ENCODE measurements around the gene SART1. TPM values are rescaled to one million over a fixed set of nuclear protein-coding genes. Genes with fewer than 3 reads are reported as not detected.

SART1 gene
- polyA plus RNA-seq, 4 donors: 41.9 to 57.8 (median 47.7) TPM

DNA sequence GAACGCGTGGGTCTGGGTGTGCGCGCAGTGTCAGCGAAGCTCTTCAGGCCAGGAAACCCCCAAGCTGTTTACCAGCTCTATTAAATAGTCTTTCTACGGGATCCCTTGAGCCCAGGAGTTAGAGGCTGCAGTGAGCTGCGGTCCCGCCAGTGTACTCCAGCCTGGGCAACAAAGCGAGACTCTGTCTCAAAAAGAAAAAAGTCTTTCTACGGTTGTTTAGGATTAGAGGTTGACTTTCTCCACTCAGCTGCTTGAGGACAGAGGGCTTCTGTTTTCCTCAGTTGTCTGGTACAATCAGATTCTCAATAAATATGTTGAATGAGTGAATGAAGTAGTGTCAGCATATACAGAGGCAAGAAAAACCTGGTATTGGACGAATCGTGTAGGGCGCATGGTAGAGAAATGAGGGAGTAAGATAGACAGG is 619 bp downstream of the SART1 start:
- no peak for DNase-seq (ENCODE audit: low read depth in 4 of 4, low spot score in 3 of 4)

DNA sequence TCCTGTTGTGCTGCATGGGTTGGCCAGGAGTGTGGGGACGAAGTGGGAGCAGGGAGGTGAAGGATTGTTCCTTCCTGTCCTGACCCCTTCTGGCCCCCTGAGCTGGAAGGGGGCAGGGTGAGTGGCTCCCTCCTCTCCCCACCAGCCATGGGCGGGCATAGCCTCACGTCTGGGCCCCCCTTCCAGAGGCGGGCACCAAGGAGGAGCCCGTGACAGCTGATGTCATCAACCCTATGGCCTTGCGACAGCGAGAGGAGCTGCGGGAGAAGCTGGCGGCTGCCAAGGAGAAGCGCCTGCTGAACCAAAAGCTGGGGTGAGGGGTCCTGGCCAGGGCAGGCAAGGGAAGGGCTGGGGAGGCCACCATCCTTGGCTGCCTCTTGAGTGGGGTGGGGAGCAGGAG is 3.4 kb downstream of the SART1 start:
- DNase-seq (ENCODE audit: low read depth in 4 of 4, low spot score in 3 of 4): no peak

DNA sequence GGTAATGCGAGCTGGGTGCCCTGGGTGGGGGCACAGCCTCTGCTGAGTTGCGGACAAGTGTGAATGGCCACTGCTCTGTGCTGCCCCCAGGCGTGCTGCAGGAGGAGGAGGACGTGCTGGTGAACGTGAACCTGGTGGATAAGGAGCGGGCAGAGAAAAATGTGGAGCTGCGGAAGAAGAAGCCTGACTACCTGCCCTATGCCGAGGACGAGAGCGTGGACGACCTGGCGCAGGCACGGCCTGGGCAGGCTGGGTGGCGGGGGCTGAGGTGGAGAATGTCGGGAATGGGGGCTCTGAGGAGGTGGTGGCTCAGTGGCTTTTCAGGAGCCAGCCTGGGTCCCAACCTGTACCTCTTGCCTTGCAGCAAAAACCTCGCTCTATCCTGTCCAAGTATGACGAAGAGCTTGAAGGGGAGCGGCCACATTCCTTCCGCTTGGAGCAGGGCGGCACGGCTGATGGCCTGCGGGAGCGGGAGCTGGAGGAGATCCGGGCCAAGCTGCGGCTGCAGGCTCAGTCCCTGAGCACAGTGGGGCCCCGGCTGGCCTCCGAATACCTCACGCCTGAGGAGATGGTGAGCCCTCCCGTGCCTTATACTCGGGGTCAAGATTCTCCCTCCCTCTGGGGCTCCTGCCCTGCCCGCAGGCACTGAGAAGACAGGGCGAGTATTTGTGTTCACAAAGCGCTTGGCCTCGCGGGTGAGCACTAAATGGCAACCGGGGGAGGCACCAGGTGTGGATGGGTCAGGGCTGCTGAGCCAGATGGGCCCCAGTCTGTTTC is 4.6 kb downstream of the SART1 start:
- DNase-seq (ENCODE audit: low read depth in 4 of 4, low spot score in 3 of 4): no peak

DNA sequence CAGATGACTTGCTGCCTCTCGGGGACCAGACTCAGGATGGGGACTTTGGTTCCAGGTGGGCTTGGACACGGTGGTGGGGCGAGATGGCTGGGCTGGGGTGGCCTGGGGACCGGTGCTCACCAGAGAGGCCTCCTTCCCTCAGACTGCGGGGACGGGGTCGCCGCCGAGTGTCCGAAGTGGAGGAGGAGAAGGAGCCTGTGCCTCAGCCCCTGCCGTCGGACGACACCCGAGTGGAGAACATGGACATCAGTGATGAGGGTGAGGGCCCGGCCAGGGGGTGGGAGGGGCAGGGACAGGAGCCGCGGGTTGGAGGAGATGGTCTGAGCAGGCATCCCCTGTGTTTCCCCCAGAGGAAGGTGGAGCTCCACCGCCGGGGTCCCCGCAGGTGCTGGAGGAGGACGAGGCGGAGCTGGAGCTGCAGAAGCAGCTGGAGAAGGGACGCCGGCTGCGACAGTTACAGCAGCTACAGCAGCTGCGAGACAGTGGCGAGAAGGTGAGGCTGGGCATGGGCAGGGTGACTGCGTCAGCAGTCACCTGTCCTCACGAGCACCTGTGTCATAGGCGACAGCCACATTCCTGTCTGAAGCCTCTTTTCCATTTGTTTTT is 5.9 kb downstream of the SART1 start:
- DNase-seq (ENCODE audit: low read depth in 4 of 4, low spot score in 3 of 4): no peak

DNA sequence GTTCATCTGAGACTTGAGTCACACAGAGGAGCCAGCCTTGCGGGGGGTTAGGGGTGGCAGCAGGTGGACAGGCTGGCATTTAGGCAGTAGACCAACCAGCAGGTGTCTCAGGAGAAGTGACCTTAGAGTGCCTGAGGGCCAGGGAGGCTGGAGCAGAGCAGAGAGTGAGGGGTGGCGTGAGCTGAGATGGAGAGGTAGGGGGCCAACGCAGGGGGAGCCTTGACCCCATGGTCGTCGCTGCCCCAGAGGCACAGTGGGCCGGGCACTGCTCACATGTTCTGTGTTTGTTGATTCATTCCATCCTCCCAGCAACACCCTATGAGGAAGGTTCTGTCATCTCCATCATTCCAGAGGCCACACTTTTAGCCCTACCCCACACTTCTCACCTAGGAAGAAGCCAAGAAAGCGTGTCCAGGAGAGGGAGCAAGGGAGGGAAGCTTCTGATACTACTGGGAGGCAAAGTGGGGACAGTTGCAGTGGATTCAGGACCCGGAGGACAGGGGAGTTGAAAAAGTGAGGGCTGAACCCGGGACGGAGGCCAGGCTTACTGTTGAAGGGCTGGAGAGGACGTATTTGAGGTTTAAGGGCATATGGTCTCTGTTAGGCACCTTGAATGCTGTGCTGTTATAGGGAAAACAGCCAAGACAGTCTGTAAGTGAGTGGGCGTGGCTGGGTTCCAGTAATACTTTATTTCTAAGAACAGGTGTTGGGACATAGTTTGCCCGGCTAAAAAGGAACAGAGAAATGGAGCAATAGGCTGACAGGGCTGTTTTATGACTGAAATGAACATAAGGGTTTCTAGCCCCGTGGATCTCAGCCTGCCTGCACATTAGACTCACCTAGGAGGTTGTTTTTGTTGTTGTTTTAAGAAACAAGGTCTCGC is 7.3 kb downstream of the SART1 start:
- no peak for DNase-seq (ENCODE audit: low read depth in 4 of 4, low spot score in 3 of 4)

DNA sequence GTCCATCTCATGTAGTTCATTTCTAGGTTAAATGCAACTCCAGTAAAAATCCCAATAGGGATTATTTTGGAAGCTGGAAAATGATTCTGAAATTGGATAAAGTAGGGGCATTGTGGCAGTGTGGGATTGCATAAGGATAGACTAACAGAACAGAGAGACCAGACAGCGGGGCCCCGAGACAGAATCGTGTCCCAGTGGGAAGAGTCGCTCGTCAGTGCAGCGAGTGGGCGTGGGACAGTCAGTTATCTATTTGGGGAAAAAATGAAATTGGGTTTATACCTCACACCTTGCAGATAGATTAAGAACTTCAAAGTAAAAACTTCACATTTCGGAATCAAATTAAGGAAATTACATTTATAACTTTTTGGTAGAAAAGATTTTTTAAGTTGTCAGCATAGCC is 10.6 kb downstream of the SART1 start:
- DNase-seq (ENCODE audit: low read depth in 4 of 4, low spot score in 3 of 4): no peak

DNA sequence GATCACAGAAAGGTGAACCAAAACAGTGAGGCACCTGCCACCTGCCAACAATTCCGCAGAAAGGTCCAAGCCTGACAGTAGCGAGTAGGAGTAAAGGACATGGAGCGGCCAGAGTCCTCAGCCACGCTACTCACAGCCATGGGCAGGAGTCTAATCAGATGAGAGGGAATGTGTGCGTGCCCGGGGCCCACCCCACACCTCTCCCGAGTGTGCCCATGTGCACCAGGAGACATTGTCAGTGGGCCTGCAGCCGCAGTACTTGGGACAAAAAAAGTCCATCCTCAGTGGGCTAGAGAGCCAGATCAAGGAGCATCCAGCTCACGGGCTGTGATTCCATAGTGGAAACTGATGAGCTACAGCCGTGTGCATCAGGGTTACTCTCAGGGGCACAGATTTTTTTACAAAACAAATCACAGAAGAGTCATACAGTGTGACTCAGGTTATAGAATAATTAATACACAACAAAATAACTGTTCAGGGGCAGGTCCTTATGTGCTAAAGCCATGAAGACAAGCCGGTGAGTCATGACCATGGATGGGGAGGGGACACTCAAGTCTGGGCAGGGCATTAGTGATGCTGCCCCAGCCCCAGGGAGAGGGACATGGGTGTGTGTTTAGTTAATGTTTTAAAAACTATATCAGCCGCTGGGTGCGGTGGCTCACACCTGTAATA is 12.0 kb downstream of the SART1 start:
- DNase-seq (ENCODE audit: low read depth in 4 of 4, low spot score in 3 of 4): no peak

DNA sequence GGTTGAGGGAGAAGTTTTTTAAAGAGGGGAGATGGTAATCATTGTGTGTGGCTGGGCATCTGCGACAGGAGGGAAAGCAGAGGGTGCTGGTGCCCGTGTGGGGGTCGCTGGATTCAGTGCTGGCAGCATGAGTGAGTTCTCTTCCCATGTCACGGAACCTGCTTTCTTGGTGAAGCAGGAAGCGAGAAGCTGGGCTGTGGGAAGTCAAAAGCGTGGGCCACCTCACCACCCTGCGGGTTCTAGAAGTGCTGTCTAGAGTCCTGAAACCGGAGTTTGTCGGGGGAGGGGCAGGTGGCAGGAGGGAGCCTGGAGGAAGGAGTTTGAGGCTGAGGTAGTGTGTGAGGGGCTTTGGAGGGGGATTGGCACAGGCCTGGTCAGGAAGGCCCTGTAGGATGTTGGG is 14.2 kb downstream of the SART1 start:
- DNase-seq (ENCODE audit: low read depth in 4 of 4, low spot score in 3 of 4): no peak

DNA sequence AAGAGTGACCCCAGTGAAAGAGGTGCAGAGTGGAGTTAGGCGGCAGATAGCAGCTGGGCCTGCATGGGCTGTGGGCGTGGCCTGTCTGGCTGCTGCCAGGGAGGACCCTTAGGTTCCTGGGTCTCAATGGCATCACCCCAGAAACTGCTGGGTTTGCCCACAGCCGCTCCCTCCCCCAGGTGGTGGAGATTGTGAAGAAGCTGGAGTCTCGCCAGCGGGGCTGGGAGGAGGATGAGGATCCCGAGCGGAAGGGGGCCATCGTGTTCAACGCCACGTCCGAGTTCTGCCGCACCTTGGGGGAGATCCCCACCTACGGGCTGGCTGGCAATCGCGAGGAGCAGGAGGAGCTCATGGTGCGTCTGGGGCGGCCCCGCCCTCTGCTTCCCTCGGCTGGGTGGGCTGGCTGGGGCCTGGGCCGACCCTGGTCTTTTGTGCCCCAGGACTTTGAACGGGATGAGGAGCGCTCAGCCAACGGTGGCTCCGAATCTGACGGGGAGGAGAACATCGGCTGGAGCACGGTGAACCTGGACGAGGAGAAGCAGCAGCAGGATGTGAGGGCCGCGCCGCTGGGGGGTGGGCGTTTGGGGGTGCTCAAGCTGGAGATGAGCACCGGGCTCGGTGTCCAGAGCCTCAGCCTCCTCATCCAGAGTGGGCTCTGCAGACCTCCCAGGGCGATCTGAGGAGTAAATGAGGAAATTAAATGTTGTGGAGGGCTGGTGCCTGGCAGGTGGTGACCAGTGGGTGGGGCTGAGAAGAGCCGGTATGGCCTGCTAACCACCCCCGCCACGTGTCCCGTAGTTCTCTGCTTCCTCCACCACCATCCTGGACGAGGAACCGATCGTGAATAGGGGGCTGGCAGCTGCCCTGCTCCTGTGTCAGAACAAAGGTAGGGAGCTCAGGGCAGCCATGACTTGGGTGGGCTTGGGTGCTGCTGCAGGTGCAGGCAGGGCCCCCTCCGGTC is 15.0 kb downstream of the SART1 start:
- DNase-seq (ENCODE audit: low read depth in 4 of 4, low spot score in 3 of 4): no peak

DNA sequence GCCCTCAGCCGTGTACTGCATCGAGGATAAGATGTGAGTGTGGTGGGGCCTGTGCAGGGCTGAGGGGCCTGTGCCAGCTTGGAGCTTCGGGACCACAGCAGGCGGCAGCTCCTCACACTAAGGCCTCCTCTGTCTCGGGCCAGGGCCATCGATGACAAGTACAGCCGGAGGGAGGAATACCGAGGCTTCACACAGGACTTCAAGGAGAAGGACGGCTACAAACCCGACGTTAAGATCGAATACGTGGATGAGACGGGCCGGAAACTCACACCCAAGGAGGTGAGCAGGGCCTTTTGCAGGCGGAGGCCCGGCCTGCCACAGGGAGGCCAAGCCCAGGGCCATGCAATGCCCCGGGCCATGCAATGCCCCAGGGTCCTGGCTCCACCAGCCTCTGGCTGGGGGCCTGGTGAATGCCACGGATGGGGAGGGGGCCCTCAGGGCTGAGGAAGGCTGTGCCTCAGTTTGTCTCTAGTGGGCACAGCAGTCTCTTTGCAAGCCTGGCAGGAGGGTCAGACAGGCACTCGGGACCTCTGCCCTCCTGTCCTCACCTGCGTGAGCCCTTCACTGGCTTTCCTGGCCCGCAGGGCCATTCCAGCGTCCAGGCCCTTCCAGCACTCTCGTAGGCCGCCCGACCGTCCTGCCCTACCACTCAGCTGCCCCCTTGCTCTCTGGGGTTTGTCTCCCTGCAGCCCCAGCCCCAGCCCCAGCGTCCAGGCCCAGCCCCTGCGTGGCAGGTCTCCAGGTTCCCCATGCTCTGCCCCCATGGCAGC is 16.3 kb downstream of the SART1 start:
- no peak for DNase-seq (ENCODE audit: low read depth in 4 of 4, low spot score in 3 of 4)

DNA sequence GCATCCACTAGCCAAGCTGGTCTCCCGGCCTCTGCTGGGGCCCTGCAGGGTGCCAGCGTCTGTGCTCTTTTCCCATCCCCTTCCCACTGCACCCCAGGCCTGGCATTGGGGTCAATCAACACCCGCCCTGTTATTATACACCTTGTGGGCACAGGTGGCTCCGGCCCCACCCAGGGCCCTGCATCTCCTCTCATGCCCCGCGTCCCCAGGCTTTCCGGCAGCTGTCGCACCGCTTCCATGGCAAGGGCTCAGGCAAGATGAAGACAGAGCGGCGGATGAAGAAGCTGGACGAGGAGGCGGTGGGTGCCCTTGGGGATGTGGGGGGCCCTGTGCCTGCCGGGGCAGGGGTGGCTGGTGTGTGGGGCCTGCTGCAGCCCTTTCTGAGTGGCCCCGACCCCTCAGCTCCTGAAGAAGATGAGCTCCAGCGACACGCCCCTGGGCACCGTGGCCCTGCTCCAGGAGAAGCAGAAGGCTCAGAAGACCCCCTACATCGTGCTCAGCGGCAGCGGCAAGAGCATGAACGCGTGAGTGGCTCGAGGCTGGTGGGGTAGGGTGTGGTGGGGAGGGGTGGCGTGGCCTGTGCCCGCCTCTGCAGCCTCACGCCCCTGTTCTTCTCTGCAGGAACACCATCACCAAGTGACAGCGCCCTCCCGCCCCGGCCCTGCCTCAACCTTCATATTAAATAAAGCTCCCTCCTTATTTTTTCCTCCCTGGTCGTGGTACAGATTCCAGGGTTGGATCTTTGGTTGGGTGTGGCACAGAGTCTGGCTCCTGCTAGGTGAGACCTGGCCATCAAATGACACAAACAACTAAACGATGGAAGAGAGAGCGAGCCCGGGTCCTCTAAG is 17.1 kb downstream of the SART1 start:
- no peak for DNase-seq (ENCODE audit: low read depth in 4 of 4, low spot score in 3 of 4)

DNA sequence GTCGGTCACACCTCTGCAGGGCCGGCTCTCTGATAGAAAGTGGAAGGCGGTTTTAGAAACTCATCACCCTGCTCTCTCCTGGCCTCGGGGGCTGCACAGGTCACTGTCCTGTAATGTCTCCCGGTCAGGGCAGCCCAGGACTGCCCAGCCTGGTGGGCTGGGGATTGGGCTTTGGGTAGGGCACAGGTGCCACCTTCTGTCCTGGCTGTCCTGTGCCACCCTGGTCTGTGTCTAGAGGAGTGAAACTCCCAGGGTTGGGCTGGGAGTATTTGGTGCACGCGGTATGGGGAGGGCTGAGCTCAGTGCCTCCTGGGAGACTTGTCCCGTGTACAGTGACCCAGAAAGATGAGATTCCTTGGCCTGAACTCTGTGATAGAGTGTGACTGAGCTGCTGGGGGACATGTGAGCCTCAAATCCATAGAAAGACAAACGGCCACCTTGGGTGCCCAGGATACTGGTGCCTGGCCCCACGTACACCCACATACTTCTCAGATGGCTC is 17.8 kb downstream of the SART1 start:
- no peak for DNase-seq (ENCODE audit: low read depth in 4 of 4, low spot score in 3 of 4)

DNA sequence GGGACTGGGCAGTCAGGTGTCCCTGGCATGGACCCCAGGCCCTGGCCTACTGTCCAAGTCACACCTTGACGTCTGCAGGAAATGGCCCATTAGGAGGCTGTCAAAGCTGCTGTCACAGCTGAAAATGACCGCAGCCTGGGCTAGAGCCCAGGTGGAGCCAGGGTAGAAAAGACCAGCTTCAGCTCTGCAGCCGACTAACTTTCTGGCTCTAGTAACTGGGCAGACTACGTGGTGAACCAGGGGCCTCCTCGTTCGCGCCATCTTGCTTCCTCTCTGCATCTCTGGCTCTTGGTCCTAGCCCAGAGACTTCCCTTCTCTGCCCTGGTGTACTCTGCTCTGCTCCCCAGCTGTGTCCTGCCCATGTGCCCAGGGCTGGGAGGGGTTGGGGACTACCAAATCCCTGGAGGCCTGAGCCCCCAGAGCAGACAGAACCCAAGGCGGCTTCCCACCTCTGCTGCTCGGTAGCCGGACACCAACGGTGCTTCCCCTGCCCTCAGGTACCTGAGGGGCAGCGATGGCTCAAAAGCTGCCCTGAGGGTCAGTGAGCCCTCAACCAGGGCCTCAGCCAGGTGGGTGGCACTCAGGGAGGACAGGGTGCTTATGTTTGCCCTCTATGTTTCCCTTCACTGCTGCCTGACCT is 19.7 kb downstream of the SART1 start:
- no peak for DNase-seq (ENCODE audit: low read depth in 4 of 4, low spot score in 3 of 4)

DNA sequence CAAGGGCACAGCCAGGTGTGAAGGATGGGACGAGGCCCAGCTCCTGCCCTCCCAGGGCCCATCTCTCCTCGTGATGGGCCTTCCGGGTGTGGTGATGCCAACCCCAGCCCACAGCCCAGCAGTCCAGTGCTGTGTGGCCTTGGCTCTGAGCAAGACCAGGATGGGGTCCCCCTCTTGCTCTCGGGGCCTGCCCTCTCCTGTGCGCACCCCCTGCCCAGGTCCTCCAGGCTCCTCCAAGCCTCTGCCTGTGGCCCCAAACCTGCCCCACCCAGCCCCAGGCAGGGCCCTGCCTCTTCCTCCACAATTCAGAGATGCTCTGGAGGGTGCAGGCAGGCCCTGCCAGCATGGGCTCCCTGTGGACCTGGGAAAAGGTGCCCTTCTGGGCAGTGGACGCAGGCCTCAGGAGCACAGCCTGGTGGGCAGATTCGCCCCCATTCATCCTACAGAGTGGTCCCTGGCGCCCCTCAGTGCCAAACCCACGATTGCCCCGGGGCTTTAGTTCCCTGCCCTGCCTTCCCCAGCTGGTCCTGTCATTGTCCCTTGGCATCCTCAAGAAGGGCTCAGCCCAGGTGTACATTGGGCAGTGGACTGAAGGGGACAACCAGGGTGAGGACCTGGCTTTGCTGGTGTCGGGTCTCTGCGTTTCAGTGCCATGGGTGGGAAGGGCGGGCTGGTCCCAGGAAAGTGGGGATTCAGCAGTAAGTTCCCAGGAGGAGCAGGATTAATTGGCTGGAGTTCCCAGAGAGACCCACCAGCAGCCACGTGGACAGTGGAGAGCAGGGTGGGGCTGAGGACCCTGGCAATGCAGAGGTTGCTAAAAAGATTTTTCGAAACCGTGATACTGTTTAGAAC is 20.7 kb downstream of the SART1 start:
- DNase-seq (ENCODE audit: low read depth in 4 of 4, low spot score in 3 of 4): no peak

DNA sequence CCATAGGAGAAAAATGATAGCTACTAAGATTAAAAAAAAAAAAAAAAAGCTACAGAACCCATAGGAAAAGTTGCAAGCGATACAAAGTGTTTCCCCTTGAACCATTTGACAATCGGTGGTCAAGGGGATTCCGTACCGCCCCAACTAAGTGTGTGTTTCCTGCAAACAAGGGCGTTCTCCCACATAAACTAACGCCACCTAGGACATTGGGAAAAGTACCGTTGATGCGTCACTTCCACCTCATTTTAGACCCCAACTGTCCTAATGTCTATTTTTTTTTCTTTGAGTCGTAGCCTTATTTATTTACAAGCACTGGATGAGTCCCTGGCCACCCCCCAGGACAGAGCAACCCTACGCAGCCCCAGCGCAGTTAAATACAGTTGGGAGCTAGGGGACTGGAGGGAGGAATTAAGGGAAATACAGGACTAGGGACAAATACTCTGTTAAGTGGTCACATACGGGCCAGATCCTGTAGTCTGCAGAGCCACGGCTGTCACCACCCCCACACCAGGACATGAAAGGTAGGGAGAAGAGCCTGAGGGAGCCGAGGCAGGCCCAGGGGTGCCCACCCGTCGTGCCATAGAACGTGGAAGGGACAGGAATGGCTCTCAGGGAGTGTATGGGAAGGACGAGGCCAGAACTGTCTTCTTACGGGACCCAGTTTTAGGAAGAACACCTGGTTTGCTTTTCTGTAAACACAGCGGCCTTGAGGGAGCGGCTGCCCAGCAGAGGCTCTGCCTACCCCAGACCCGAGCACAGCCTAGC is 21.5 kb downstream of the SART1 start:
- no peak for DNase-seq (ENCODE audit: low read depth in 4 of 4, low spot score in 3 of 4)

DNA sequence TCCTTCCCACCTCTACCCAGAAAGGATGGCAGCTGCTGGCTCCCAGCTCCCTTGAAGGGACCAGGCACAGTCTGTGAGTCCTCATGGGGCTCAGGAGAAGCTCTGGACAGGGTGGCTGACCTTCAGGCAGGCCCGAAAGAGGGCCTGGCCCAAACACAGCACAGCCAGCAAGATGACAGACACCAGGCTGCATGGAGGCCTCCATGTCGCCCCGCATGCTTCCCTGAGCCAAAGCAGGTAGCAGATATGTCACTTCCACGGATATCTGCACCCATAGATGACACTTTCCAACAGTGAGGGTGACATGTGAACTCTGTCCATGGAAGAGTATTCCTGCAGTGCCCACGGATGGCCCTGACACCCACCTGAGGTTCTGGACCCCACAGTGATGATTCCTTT is 22.1 kb downstream of the SART1 start:
- no peak for DNase-seq (ENCODE audit: low read depth in 4 of 4, low spot score in 3 of 4)

Measured in left renal pelvis (tissue), 4 donors.